H9 (cell line): ENCODE measurements around the gene TTC7B. TPM values are rescaled to one million over a fixed set of nuclear protein-coding genes. Genes with fewer than 3 reads are reported as not detected.

ENCODE experiments used
- DNase-seq: peaks from one replicate; pipeline ENCODE4 v3.0.0-alpha.2; 2017
- H2AFZ ChIP-seq: one replicate; pipeline ENCODE4 v1.6.1; 2013; ENCODE audit warnings: mild to moderate bottlenecking, low read length, control low read depth, moderate library complexity
- H2AK5ac ChIP-seq: 2 replicates; pipeline ENCODE4 v1.6.1; 2013; ENCODE audit warnings: low read length, control low read depth, mixed read lengths; ENCODE audit not compliant: insufficient read length
- H2BK120ac ChIP-seq: one replicate; pipeline ENCODE4 v1.6.1; 2013; ENCODE audit warnings: low read depth, mild to moderate bottlenecking, low read length, control low read depth, inconsistent platforms; ENCODE audit not compliant: poor library complexity, severe bottlenecking
- H2BK12ac ChIP-seq: 2 replicates; pipeline ENCODE4 v1.6.1; 2013; ENCODE audit warnings: low read length, control low read depth, mixed read lengths, low read depth; ENCODE audit not compliant: insufficient read length
- H2BK15ac ChIP-seq: 2 replicates; pipeline ENCODE4 v1.6.1; 2013; ENCODE audit warnings: low read depth, low read length, control low read depth
- H2BK20ac ChIP-seq: one replicate; pipeline ENCODE4 v1.6.1; 2013; ENCODE audit warnings: low read depth, mild to moderate bottlenecking, low read length, control low read depth, inconsistent platforms; ENCODE audit not compliant: poor library complexity, severe bottlenecking
- H2BK5ac ChIP-seq: 2 replicates; pipeline ENCODE4 v1.6.1; 2013; ENCODE audit warnings: low read length, control low read depth, mixed read lengths; ENCODE audit not compliant: insufficient read length
- H3K14ac ChIP-seq: 2 replicates; pipeline ENCODE4 v1.6.1; 2013; ENCODE audit warnings: low read length, control low read depth; ENCODE audit not compliant: insufficient read depth
- H3K18ac ChIP-seq: 2 replicates; pipeline ENCODE4 v1.6.1; 2013; ENCODE audit warnings: low read depth, mild to moderate bottlenecking, mixed read lengths, low read length, control low read depth; ENCODE audit not compliant: insufficient read length
- H3K23ac ChIP-seq: 2 replicates; pipeline ENCODE4 v1.6.1; 2013; ENCODE audit warnings: low read length, control low read depth, mixed read lengths, low read depth; ENCODE audit not compliant: insufficient read length
- H3K23me2 ChIP-seq: 2 replicates; pipeline ENCODE4 v1.6.1; 2013; ENCODE audit warnings: low read depth, mild to moderate bottlenecking, mixed read lengths, low read length, control low read depth; ENCODE audit not compliant: insufficient read length, poor library complexity, severe bottlenecking
- H3K27ac ChIP-seq: 2 replicates; pipeline ENCODE4 v1.5.1; 2013; ENCODE audit warnings: low read length, control low read depth, mixed read lengths, low read depth; ENCODE audit not compliant: insufficient read length
- H3K27me3 ChIP-seq: 2 replicates; pipeline ENCODE4 v1.6.1; 2013; ENCODE audit warnings: low read length, control low read depth, inconsistent platforms; ENCODE audit not compliant: insufficient read depth
- H3K4ac ChIP-seq: 2 replicates; pipeline ENCODE4 v1.6.1; 2013; ENCODE audit warnings: low read depth, mild to moderate bottlenecking, control low read depth, inconsistent platforms, low read length, moderate library complexity
- H3K4me1 ChIP-seq: 2 replicates; pipeline ENCODE4 v1.6.1; 2013; ENCODE audit warnings: low read length, control low read depth, inconsistent platforms; ENCODE audit not compliant: insufficient read depth
- H3K4me2 ChIP-seq: 2 replicates; pipeline ENCODE4 v1.6.1; 2013; ENCODE audit warnings: low read length, control low read depth, mixed read lengths; ENCODE audit not compliant: insufficient read length, insufficient read depth
- H3K56ac ChIP-seq: 2 replicates; pipeline ENCODE4 v1.6.1; 2013; ENCODE audit warnings: low read depth, mild to moderate bottlenecking, mixed read lengths, low read length, control low read depth; ENCODE audit not compliant: insufficient read length
- H3K79me1 ChIP-seq: 2 replicates; pipeline ENCODE4 v1.6.1; 2013; ENCODE audit warnings: low read depth, mild to moderate bottlenecking, moderate library complexity, low read length, control low read depth, inconsistent platforms; ENCODE audit not compliant: insufficient read depth, poor library complexity, severe bottlenecking
- H3K79me2 ChIP-seq: 2 replicates; pipeline ENCODE4 v1.6.1; 2013; ENCODE audit warnings: low read length, control low read depth, inconsistent platforms; ENCODE audit not compliant: insufficient read depth
- H3K9ac ChIP-seq: 2 replicates; pipeline ENCODE4 v1.6.1; 2013; ENCODE audit warnings: low read length, control low read depth, mixed read lengths; ENCODE audit not compliant: insufficient read length; ENCODE audit errors: extremely low read depth
- H3K9me3 ChIP-seq: one replicate; pipeline ENCODE4 v1.6.1; 2013; ENCODE audit warnings: low read depth, low read length, inconsistent platforms; ENCODE audit not compliant: control insufficient read depth
- H3T11ph ChIP-seq: one replicate; pipeline ENCODE4 v1.6.1; 2013; ENCODE audit warnings: mild to moderate bottlenecking, low read length, control low read depth, inconsistent platforms
- H4K20me1 ChIP-seq: one replicate; pipeline ENCODE4 v1.6.1; 2013; ENCODE audit not compliant: control insufficient read depth, insufficient read length, insufficient read depth
- H4K5ac ChIP-seq: 2 replicates; pipeline ENCODE4 v1.6.1; 2013; ENCODE audit warnings: low read depth, mild to moderate bottlenecking, mixed read lengths, low read length, control low read depth; ENCODE audit not compliant: insufficient read length
- H4K8ac ChIP-seq: replicated peaks from 2 replicates; pipeline ENCODE4 v1.6.1; 2013; ENCODE audit warnings: low read length, control low read depth, mixed read lengths, low read depth; ENCODE audit not compliant: insufficient read length
- H4K91ac ChIP-seq: 2 replicates; pipeline ENCODE4 v1.6.1; 2013; ENCODE audit warnings: low read depth, mild to moderate bottlenecking, moderate library complexity, mixed read lengths, low read length, control low read depth; ENCODE audit not compliant: insufficient read length
- H3K27ac Mint-ChIP-seq, 3 experiments: 2 replicates in 2 of 3; 3 replicates in 1 of 3; pipeline ENCODE4 v1.8.0; 2020 to 2021; ENCODE audit warnings: mixed read lengths in 3 of 3, mild to moderate bottlenecking in 1 of 3, moderate library complexity in 1 of 3
- H3K27me3 Mint-ChIP-seq: 2 replicates; pipeline ENCODE4 v1.8.0; 2021; ENCODE audit warnings: low read depth, mild to moderate bottlenecking, moderate library complexity, mixed read lengths
- H3K36me3 Mint-ChIP-seq, 3 experiments: 2 replicates in 2 of 3; 3 replicates in 1 of 3; pipeline ENCODE4 v1.8.0; 2020 to 2021; ENCODE audit warnings: low read depth in 3 of 3, mixed read lengths in 3 of 3; ENCODE audit not compliant: insufficient read depth in 1 of 3
- H3K4me1 Mint-ChIP-seq, 2 experiments: 2 replicates each; pipeline ENCODE4 v1.8.0; 2020; ENCODE audit warnings: mixed read lengths in 2 of 2
- H3K4me3 Mint-ChIP-seq, 2 experiments: 2 replicates in 1 of 2; 3 replicates in 1 of 2; pipeline ENCODE4 v1.8.0; 2020 to 2021; ENCODE audit warnings: mild to moderate bottlenecking in 2 of 2, mixed read lengths in 2 of 2, moderate library complexity in 1 of 2
- H3K9me3 Mint-ChIP-seq, 2 experiments: 2 replicates in 1 of 2; 3 replicates in 1 of 2; pipeline ENCODE4 v1.8.0; 2020; ENCODE audit warnings: mild to moderate bottlenecking in 2 of 2, mixed read lengths in 2 of 2, moderate library complexity in 1 of 2
- WGBS: extraction: QIAGEN DNeasy Blood & Tissue Kit; methylation state at CpG from one replicate; pipeline ENCODE4 v1.1.7; 2013; ENCODE audit warnings: missing lambda C conversion rate, low lambda C conversion rate, mixed read lengths; ENCODE audit not compliant: insufficient read length; ENCODE audit errors: extremely low coverage; 5-methylcytosine and 5-hydroxymethylcytosine counted together
- total RNA-seq: library from RNA; stranded (reverse); gene quantifications from 2 replicates; pipeline ENCODE4 v1.2.1, GENCODE V29; 2021
- TF ChIP-seq, protein P1 (sequence below): fragments of 200-600 bp; sonication (generic); conservative IDR thresholded peaks from 3 replicates; pipeline ENCODE4 v1.8.0; 2021; ENCODE audit warnings: antibody characterized with exemption, mild to moderate bottlenecking

Gene TTC7B
- total RNA-seq, 1 experiment from 2014 or later: 33.7 TPM

- Mint-ChIP-seq H3K36me3 (peaks cover 1 to 5% (median 3%) of the 10 kb centered on the region in 3 experiments; a peak in 2 of 7 replicates), H3K9me3 (no peaks in the 10 kb centered on the region), H3K27me3 (no peaks in the 10 kb centered on the region), H3K4me3 (no peak overlapping the region), H3K27ac (no peak overlapping the region), H3K4me1 (peaks cover 32 to 41% of the 10 kb centered on the region in 2 experiments)
- H3K9me3 ChIP-seq: no peaks in the 10 kb centered on the region
- H4K20me1 ChIP-seq: no peaks in the 10 kb centered on the region
- H3K4ac ChIP-seq: no peak overlapping the region
- no peak overlapping the region for H2BK120ac ChIP-seq
- H4K8ac ChIP-seq: no peak overlapping the region
- H2BK5ac ChIP-seq: no peak overlapping the region
- no peak overlapping the region for H2BK15ac ChIP-seq
- H4K91ac ChIP-seq: no peak overlapping the region
- H3K9ac ChIP-seq: no peak overlapping the region
- no peak for DNase-seq
- no peak overlapping the region for H4K5ac ChIP-seq
- peaks cover 6% of the 10 kb centered on the region; the same call in 1 of the 2 replicates for H3K4me1 ChIP-seq
- H2AFZ ChIP-seq: no peak overlapping the region
- no peak overlapping the region for H2AK5ac ChIP-seq
- H3T11ph ChIP-seq: no peak overlapping the region
- H3K23me2 ChIP-seq: no peaks in the 10 kb centered on the region
- no CpG with 5 or more reads among the region's 6 CpGs for WGBS
- TF ChIP-seq, protein P1, sequence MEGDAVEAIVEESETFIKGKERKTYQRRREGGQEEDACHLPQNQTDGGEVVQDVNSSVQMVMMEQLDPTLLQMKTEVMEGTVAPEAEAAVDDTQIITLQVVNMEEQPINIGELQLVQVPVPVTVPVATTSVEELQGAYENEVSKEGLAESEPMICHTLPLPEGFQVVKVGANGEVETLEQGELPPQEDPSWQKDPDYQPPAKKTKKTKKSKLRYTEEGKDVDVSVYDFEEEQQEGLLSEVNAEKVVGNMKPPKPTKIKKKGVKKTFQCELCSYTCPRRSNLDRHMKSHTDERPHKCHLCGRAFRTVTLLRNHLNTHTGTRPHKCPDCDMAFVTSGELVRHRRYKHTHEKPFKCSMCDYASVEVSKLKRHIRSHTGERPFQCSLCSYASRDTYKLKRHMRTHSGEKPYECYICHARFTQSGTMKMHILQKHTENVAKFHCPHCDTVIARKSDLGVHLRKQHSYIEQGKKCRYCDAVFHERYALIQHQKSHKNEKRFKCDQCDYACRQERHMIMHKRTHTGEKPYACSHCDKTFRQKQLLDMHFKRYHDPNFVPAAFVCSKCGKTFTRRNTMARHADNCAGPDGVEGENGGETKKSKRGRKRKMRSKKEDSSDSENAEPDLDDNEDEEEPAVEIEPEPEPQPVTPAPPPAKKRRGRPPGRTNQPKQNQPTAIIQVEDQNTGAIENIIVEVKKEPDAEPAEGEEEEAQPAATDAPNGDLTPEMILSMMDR: no peak
- H3K14ac ChIP-seq: no peak overlapping the region
- no peak overlapping the region for H2BK20ac ChIP-seq
- no peak overlapping the region for H3K27ac ChIP-seq
- H3K27me3 ChIP-seq: no peaks in the 10 kb centered on the region
- no peak overlapping the region for H3K56ac ChIP-seq
- no peak overlapping the region for H3K18ac ChIP-seq
- H3K23ac ChIP-seq: no peak overlapping the region
- H3K4me2 ChIP-seq: no peak overlapping the region
- no peaks in the 10 kb centered on the region for H3K79me1 ChIP-seq
- no peak overlapping the region for H2BK12ac ChIP-seq
- no peaks in the 10 kb centered on the region for H3K79me2 ChIP-seq
These were observed 163.6 kb downstream of the TTC7B start for GRCh38 chr14:90652626-90653025.
